IPS-NIHi11 (cell line): ENCODE measurements around the gene PKHD1.

Experiments used
- DNase-seq: peaks from one replicate; pipeline ENCODE4 v3.0.0; 2012; ENCODE audit warnings: mixed read lengths, low spot score

Gene PKHD1

GRCh38 chr6:51684603-51685002 lies 402.8 kb downstream of the PKHD1 start:
- no peak for DNase-seq

GRCh38 chr6:51684038-51684437 lies 403.4 kb downstream of the PKHD1 start:
- DNase-seq: no peak

- no peak for DNase-seq
Measured at GRCh38 chr6:51678905-51679620, 408.4 kb downstream of the PKHD1 start.

- DNase-seq: no peak
Measured at GRCh38 chr6:51678274-51678673, 409.1 kb downstream of the PKHD1 start.

- no peak for DNase-seq
Measured at GRCh38 chr6:51675922-51676275, 411.5 kb downstream of the PKHD1 start.

- no peak for DNase-seq
Measured at GRCh38 chr6:51675020-51675921, 412.1 kb downstream of the PKHD1 start.

GRCh38 chr6:51663525-51663924 lies 423.9 kb downstream of the PKHD1 start:
- no peak for DNase-seq

GRCh38 chr6:51660767-51661166 lies 426.6 kb downstream of the PKHD1 start:
- no peak for DNase-seq

GRCh38 chr6:51657491-51657890 lies 429.9 kb downstream of the PKHD1 start:
- no peak for DNase-seq

- DNase-seq: no peak
Measured at GRCh38 chr6:51655517-51655916, 431.9 kb downstream of the PKHD1 start.

GRCh38 chr6:51654647-51655046 lies 432.8 kb downstream of the PKHD1 start:
- DNase-seq: no peak

- DNase-seq: no peak
Measured at GRCh38 chr6:51651132-51651817, 436.1 kb downstream of the PKHD1 start.

- no peak for DNase-seq
Measured at GRCh38 chr6:51648774-51649173, 438.6 kb downstream of the PKHD1 start.

- no peak for DNase-seq
Measured at GRCh38 chr6:51648236-51648635, 439.2 kb downstream of the PKHD1 start.

GRCh38 chr6:51644426-51644825 lies 443.0 kb downstream of the PKHD1 start:
- no peak for DNase-seq

- DNase-seq: no peak
Measured at GRCh38 chr6:51640021-51640420, 447.4 kb downstream of the PKHD1 start.

GRCh38 chr6:51633424-51633823 lies 454.0 kb downstream of the PKHD1 start:
- no peak for DNase-seq

GRCh38 chr6:51630011-51630410 lies 457.4 kb downstream of the PKHD1 start:
- DNase-seq: no peak

- no peak for DNase-seq
Measured at GRCh38 chr6:51626391-51626790, 461.0 kb downstream of the PKHD1 start.

- no peak for DNase-seq
Measured at GRCh38 chr6:51625566-51625965, 461.8 kb downstream of the PKHD1 start.

GRCh38 chr6:51620971-51621370 lies 466.4 kb downstream of the PKHD1 start:
- DNase-seq: no peak

GRCh38 chr6:51619042-51619799 lies 468.2 kb downstream of the PKHD1 start:
- DNase-seq: no peak
